HG02852 (cell line): ENCODE results near the gene PAX1.

ENCODE experiments used
- ATAC-seq: cut with Tn5 transposase; IDR thresholded peaks from one replicate; pipeline ENCODE4 v1.9.1; 2021; ENCODE audit warnings: mild to moderate bottlenecking, moderate library complexity; ENCODE audit not compliant: unreplicated experiment

Gene PAX1

GRCh38 chr20:21725892-21726291, 20.4 kb downstream of the PAX1 start:
- ATAC-seq = no peak

- ATAC-seq = no peak
Measured at GRCh38 chr20:21729316-21729715, 23.9 kb downstream of the PAX1 start.

- no peak for ATAC-seq
Measured at GRCh38 chr20:21739161-21739560, 33.7 kb downstream of the PAX1 start.

- ATAC-seq = no peak
Measured at GRCh38 chr20:21739682-21740081, 34.2 kb downstream of the PAX1 start.

GRCh38 chr20:21741266-21741665, 35.8 kb downstream of the PAX1 start:
- ATAC-seq = no peak

GRCh38 chr20:21762646-21763045, 57.2 kb downstream of the PAX1 start:
- no peak for ATAC-seq

GRCh38 chr20:21767200-21767738, 61.8 kb downstream of the PAX1 start:
- ATAC-seq = no peak

- ATAC-seq = no peak
Measured at GRCh38 chr20:21767739-21768223, 62.3 kb downstream of the PAX1 start.
